ENCODE measurements around the gene ZNF605.
"Not testable (repeated sequence)": the region's sequence is repeated elsewhere in the genome, so short reads cannot be mapped to it uniquely, and the experiment has no call there.

Gene ZNF605

GRCh38 chr12:132949936-132950837, 5.9 kb downstream of the ZNF605 start:
- no peak for DNase-seq (ENCODE audit: low read depth)

GRCh38 chr12:132948146-132949066, 7.7 kb downstream of the ZNF605 start:
- DNase-seq (ENCODE audit: low read depth), result no peak

GRCh38 chr12:132946246-132946820, 9.8 kb downstream of the ZNF605 start:
- no peak for DNase-seq (ENCODE audit: low read depth)

- DNase-seq (ENCODE audit: low read depth), result no peak
Observed at GRCh38 chr12:132945806-132946205, 10.3 kb downstream of the ZNF605 start.

GRCh38 chr12:132942611-132943010, 13.5 kb downstream of the ZNF605 start:
- DNase-seq (ENCODE audit: low read depth), result no peak

- DNase-seq (ENCODE audit: low read depth), result no peak
Observed at GRCh38 chr12:132941336-132941954, 14.7 kb downstream of the ZNF605 start.

GRCh38 chr12:132940071-132940719, 15.9 kb downstream of the ZNF605 start:
- no peak for DNase-seq (ENCODE audit: low read depth)

- not testable (repeated sequence) for DNase-seq (ENCODE audit: low read depth)
Observed at GRCh38 chr12:132938807-132939206, 17.3 kb downstream of the ZNF605 start.

GRCh38 chr12:132937476-132937875, 18.6 kb downstream of the ZNF605 start:
- no peak for DNase-seq (ENCODE audit: low read depth)

GRCh38 chr12:132936921-132937320, 19.2 kb downstream of the ZNF605 start:
- not testable (repeated sequence) for DNase-seq (ENCODE audit: low read depth)

- no peak for DNase-seq (ENCODE audit: low read depth)
Observed at GRCh38 chr12:132936163-132936562, 19.9 kb downstream of the ZNF605 start.

- DNase-seq (ENCODE audit: low read depth), result no peak
Observed at GRCh38 chr12:132926415-132926833, 29.7 kb downstream of the ZNF605 start.

- no peak for DNase-seq (ENCODE audit: low read depth)
Observed at GRCh38 chr12:132925597-132926414, 30.3 kb downstream of the ZNF605 start.

GRCh38 chr12:132924356-132924755, 31.8 kb downstream of the ZNF605 start:
- DNase-seq (ENCODE audit: low read depth), result no peak

- DNase-seq (ENCODE audit: low read depth), result no peak
Observed at GRCh38 chr12:132923356-132923909, 32.7 kb downstream of the ZNF605 start.

GRCh38 chr12:132922676-132923075, 33.4 kb downstream of the ZNF605 start:
- no peak for DNase-seq (ENCODE audit: low read depth)

GRCh38 chr12:132921685-132922084, 34.4 kb downstream of the ZNF605 start:
- no peak for DNase-seq (ENCODE audit: low read depth)

- no peak for DNase-seq (ENCODE audit: low read depth)
Observed at GRCh38 chr12:132918680-132919079, 37.4 kb downstream of the ZNF605 start.

- no peak for DNase-seq (ENCODE audit: low read depth)
Observed at GRCh38 chr12:132909030-132909368, 47.1 kb downstream of the ZNF605 start.

Data from stimulated activated CD8-positive, alpha-beta memory T cell treated with anti-CD3 and anti-CD28 coated beads, Interleukin-15, amount 100 ng/mL, for 24 hours (primary cell).